MM.1S (cell line): ENCODE results near the gene METTL16.

Experiments
- DNase-seq: peaks from one replicate; pipeline ENCODE4 v3.0.0-alpha.2; 2015
- H2AFZ ChIP-seq: fragments of 300-600 bp; sonication (generic); 2 replicates; pipeline ENCODE4 v1.6.0; 2016; ENCODE audit warnings: antibody characterized with exemption, low read length
- H3F3A ChIP-seq: fragments of 300-600 bp; sonication (generic); 2 replicates; pipeline ENCODE4 v1.6.1; 2016; ENCODE audit warnings: mild to moderate bottlenecking, antibody characterized with exemption, low read length, moderate library complexity, mixed read lengths; ENCODE audit not compliant: insufficient read depth
- H3K27ac ChIP-seq: fragments of 300-600 bp; sonication (generic); 2 replicates; pipeline ENCODE4 v1.5.1; 2016; ENCODE audit warnings: mild to moderate bottlenecking, low read length
- H3K27me3 ChIP-seq: fragments of 300-600 bp; sonication (generic); replicated peaks from 2 replicates; pipeline ENCODE4 v1.6.0; 2016; ENCODE audit warnings: low read length; ENCODE audit not compliant: insufficient read depth
- H3K36me3 ChIP-seq: fragments of 300-600 bp; sonication (generic); replicated peaks from 2 replicates; pipeline ENCODE4 v1.6.1; 2016; ENCODE audit warnings: mild to moderate bottlenecking, low read length, mixed read lengths; ENCODE audit not compliant: insufficient read depth
- H3K4me1 ChIP-seq: fragments of 300-600 bp; sonication (generic); 2 replicates; pipeline ENCODE4 v1.6.1; 2016; ENCODE audit warnings: low read length, mixed read lengths
- H3K4me2 ChIP-seq: fragments of 300-600 bp; sonication (generic); 2 replicates; pipeline ENCODE4 v1.6.0; 2016; ENCODE audit warnings: low read depth, low read length
- H3K4me3 ChIP-seq: fragments of 300-600 bp; sonication (generic); 2 replicates; pipeline ENCODE4 v1.5.1; 2016; ENCODE audit warnings: low read length, mixed read lengths
- H3K79me2 ChIP-seq: fragments of 300-600 bp; sonication (generic); 2 replicates; pipeline ENCODE4 v1.6.1; 2016; ENCODE audit warnings: mixed run types, low read length, mixed read lengths
- H3K9ac ChIP-seq: fragments of 300-600 bp; sonication (generic); 2 replicates; pipeline ENCODE4 v1.6.1; 2016; ENCODE audit warnings: low read length, mixed read lengths
- H3K9me2 ChIP-seq: fragments of 300-600 bp; sonication (generic); replicated peaks from 2 replicates; pipeline ENCODE4 v1.6.1; 2016; ENCODE audit warnings: mild to moderate bottlenecking, low read length, mixed read lengths; ENCODE audit not compliant: insufficient read depth
- H3K9me3 ChIP-seq: fragments of 300-600 bp; sonication (generic); replicated peaks from 2 replicates; pipeline ENCODE4 v1.6.1; 2016; ENCODE audit warnings: mild to moderate bottlenecking, low read length, mixed read lengths; ENCODE audit not compliant: insufficient read depth
- H4K20me1 ChIP-seq: fragments of 300-600 bp; sonication (generic); 2 replicates; pipeline ENCODE4 v1.6.1; 2016; ENCODE audit warnings: mild to moderate bottlenecking, low read length, moderate library complexity, mixed read lengths; ENCODE audit not compliant: insufficient read depth
- CTCF ChIP-seq: fragments of 300-600 bp; sonication (generic); IDR thresholded peaks from 2 replicates; pipeline ENCODE4 v1.5.1; 2016; ENCODE audit warnings: antibody characterized with exemption, low read length, mixed read lengths
- EZH2 ChIP-seq: fragments of 300-600 bp; sonication (generic); optimal IDR thresholded peaks from 2 replicates; pipeline ENCODE3; 2017; ENCODE audit warnings: low read depth, mild to moderate bottlenecking, antibody characterized with exemption, low read length, mixed read lengths
- EZH2phosphoT487 ChIP-seq: fragments of 300-600 bp; sonication (generic); IDR thresholded peaks from 2 replicates; pipeline ENCODE4 v1.6.1; 2018; ENCODE audit warnings: antibody characterized with exemption, low read length

The METTL16 gene

DNA sequence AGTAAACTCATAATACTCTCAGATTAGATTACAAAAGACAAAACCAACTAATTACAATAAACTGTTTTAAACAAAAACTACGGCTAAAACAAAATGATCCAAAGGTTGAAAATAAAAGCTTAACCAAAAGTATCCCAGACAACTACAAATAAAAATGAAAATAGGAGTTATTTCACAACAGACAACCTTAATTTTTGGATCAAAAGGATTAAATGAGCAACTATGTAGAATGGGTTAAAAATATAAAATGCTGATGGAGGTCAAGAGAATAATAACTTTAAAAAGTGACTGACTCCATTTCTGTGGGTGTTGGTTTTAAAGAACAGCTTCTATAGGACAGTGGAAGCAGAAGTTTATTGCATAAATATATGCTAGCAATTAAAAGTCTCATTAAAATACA is 28.6 kb downstream of the METTL16 start:
- no peaks in the 10 kb centered on the region for H3K9me3 ChIP-seq
- H2AFZ ChIP-seq = no peak overlapping the region
- no peak overlapping the region for H3K27ac ChIP-seq
- H3K9ac ChIP-seq = no peak overlapping the region
- no peak overlapping the region for H3K4me2 ChIP-seq
- H3F3A ChIP-seq = no peaks in the 10 kb centered on the region
- H4K20me1 ChIP-seq = no peaks in the 10 kb centered on the region
- no peaks in the 10 kb centered on the region for H3K9me2 ChIP-seq
- no peaks in the 10 kb centered on the region for H3K27me3 ChIP-seq
- no peak overlapping the region for H3K4me3 ChIP-seq
- TF ChIP-seq EZH2 (no peak), CTCF (no peak), EZH2phosphoT487 (no peak)
- H3K4me1 ChIP-seq = peaks cover 6% of the 10 kb centered on the region
- no peaks in the 10 kb centered on the region for H3K36me3 ChIP-seq
- H3K79me2 ChIP-seq = peaks cover 96% of the 10 kb centered on the region
- DNase-seq = no peak

DNA sequence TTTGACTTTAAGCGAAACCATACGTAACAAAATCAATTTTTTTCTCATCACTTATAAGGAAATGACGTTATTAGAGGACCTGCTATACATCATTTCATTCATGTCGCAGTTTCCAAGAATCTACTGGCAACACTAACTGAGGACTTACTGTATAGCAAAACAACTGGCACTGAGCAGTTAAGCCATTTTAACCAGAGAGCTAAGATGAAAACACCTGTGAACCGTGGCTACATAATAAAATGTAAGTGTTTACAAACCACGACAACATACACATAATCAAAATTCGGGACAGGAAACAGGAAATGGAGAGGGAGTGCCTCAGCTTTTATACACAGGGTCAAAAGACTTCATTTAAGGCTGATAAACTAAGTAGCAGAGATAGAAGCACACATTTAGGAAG is 29.5 kb downstream of the METTL16 start:
- TF ChIP-seq EZH2 (no peak), CTCF (no peak), EZH2phosphoT487 (no peak)
- Histone ChIP-seq H2AFZ (no peak overlapping the region), H3K9me2 (no peaks in the 10 kb centered on the region), H3F3A (no peaks in the 10 kb centered on the region), H3K9ac (no peak overlapping the region), H4K20me1 (no peaks in the 10 kb centered on the region), H3K9me3 (no peaks in the 10 kb centered on the region), H3K79me2 (peaks cover 95% of the 10 kb centered on the region), H3K36me3 (no peaks in the 10 kb centered on the region), H3K4me2 (no peak overlapping the region), H3K4me3 (no peak overlapping the region), H3K27me3 (no peaks in the 10 kb centered on the region), H3K27ac (no peak overlapping the region), H3K4me1 (peaks cover 5% of the 10 kb centered on the region)
- DNase-seq = no peak

- no peak for TF ChIP-seq EZH2
- TF ChIP-seq CTCF = no peak
- no peak for TF ChIP-seq EZH2phosphoT487
- Histone ChIP-seq H3K4me1 (peaks cover under 1% of the 10 kb centered on the region; the same call in 1 of the 2 replicates), H3K36me3 (no peaks in the 10 kb centered on the region), H3K79me2 (peaks cover 91% of the 10 kb centered on the region), H3K9me3 (no peaks in the 10 kb centered on the region), H3K4me3 (no peak overlapping the region), H2AFZ (no peak overlapping the region), H3K27me3 (no peaks in the 10 kb centered on the region), H3F3A (no peaks in the 10 kb centered on the region), H4K20me1 (no peaks in the 10 kb centered on the region), H3K4me2 (no peak overlapping the region), H3K27ac (no peak overlapping the region), H3K9me2 (no peaks in the 10 kb centered on the region), H3K9ac (no peak overlapping the region)
- DNase-seq = no peak
Measured at GRCh38 chr17:2481760-2482159, 29.9 kb downstream of the METTL16 start.
